Endothelial cell (in vitro differentiated cells): ENCODE measurements around the gene FBXO24. TPM values are rescaled to one million over a fixed set of nuclear protein-coding genes. Genes with fewer than 3 reads are reported as not detected.

ENCODE experiments used
- DNase-seq: peaks from one replicate; pipeline ENCODE4 v3.0.0; 2021; ENCODE audit warnings: low spot score
- H3K27ac Mint-ChIP-seq: one replicate; pipeline ENCODE4 v1.8.0; 2021; ENCODE audit warnings: mixed read lengths, inconsistent platforms; ENCODE audit not compliant: unreplicated experiment
- H3K27me3 Mint-ChIP-seq: one replicate; pipeline ENCODE4 v1.8.0; 2021; ENCODE audit warnings: mild to moderate bottlenecking, moderate library complexity, mixed read lengths, inconsistent platforms; ENCODE audit not compliant: unreplicated experiment
- H3K36me3 Mint-ChIP-seq: one replicate; pipeline ENCODE4 v1.8.0; 2021; ENCODE audit warnings: mild to moderate bottlenecking, low read depth, mixed read lengths, inconsistent platforms; ENCODE audit not compliant: unreplicated experiment
- H3K4me1 Mint-ChIP-seq: one replicate; pipeline ENCODE4 v1.8.0; 2021; ENCODE audit warnings: mild to moderate bottlenecking, mixed read lengths, inconsistent platforms; ENCODE audit not compliant: unreplicated experiment
- H3K4me3 Mint-ChIP-seq: one replicate; pipeline ENCODE4 v1.8.0; 2021; ENCODE audit warnings: mild to moderate bottlenecking, mixed read lengths, inconsistent platforms; ENCODE audit not compliant: unreplicated experiment
- H3K9me3 Mint-ChIP-seq: one replicate; pipeline ENCODE4 v1.8.0; 2021; ENCODE audit warnings: mixed read lengths, inconsistent platforms; ENCODE audit not compliant: unreplicated experiment
- CTCF ChIP-seq: fragments of 200-600 bp; sonication (generic); IDR thresholded peaks from one replicate; pipeline ENCODE4 v1.5.0; 2021; ENCODE audit warnings: antibody characterized with exemption; ENCODE audit not compliant: unreplicated experiment
- total RNA-seq: library from RNA; stranded (reverse); fragmentation: NEBNext Ultra II Directional; extraction: Animal tissue kit (Norgen Biotek cat#: 25700); gene quantifications from one replicate; pipeline ENCODE4 v1.2.1, GENCODE V29; 2021; ENCODE audit not compliant: unreplicated experiment

FBXO24 gene
- total RNA-seq, 1 donor from 2014 or later = 1.3 TPM

GRCh38 chr7:100641860-100642533 lies 55.9 kb downstream of the FBXO24 start:
- no peaks in the 10 kb centered on the region for H3K9me3 Mint-ChIP-seq
- no peak overlapping the region for H3K4me3 Mint-ChIP-seq
- TF ChIP-seq CTCF = no peak
- no peak for DNase-seq
- H3K4me1 Mint-ChIP-seq = no peaks in the 10 kb centered on the region
- H3K27me3 Mint-ChIP-seq = no peaks in the 10 kb centered on the region
- H3K27ac Mint-ChIP-seq = no peak overlapping the region
- no peaks in the 10 kb centered on the region for H3K36me3 Mint-ChIP-seq

- Mint-ChIP-seq H3K4me1 (no peaks in the 10 kb centered on the region), H3K27ac (no peak overlapping the region), H3K4me3 (no peak overlapping the region), H3K36me3 (no peaks in the 10 kb centered on the region), H3K9me3 (no peaks in the 10 kb centered on the region), H3K27me3 (no peaks in the 10 kb centered on the region)
- no peak for DNase-seq
- TF ChIP-seq CTCF = no peak
These were observed 56.4 kb downstream of the FBXO24 start for GRCh38 chr7:100642534-100642907.

- H3K9me3 Mint-ChIP-seq = no peaks in the 10 kb centered on the region
- peaks cover 7% of the 10 kb centered on the region for H3K27me3 Mint-ChIP-seq
- no peaks in the 10 kb centered on the region for H3K4me1 Mint-ChIP-seq
- H3K36me3 Mint-ChIP-seq = no peaks in the 10 kb centered on the region
- TF ChIP-seq CTCF = no peak
- no peak overlapping the region for H3K4me3 Mint-ChIP-seq
- no peak overlapping the region for H3K27ac Mint-ChIP-seq
- no peak for DNase-seq
These were observed 63.9 kb downstream of the FBXO24 start for GRCh38 chr7:100649826-100650565.

Other genes starting within 250 kb of the FBXO24 start
- 40.1 TPM for gene PILRB, start 228.2 kb upstream of the FBXO24 start, total RNA-seq
- gene PILRA, start 212.8 kb upstream of the FBXO24 start, total RNA-seq = 4.2 TPM
- 2.2 TPM for gene ZCWPW1, start 157.6 kb upstream of the FBXO24 start, total RNA-seq
- 30.5 TPM for gene MEPCE, start 156.5 kb upstream of the FBXO24 start, total RNA-seq
- 27.3 TPM for gene PPP1R35, start 149.8 kb upstream of the FBXO24 start, total RNA-seq
- 4.3 TPM for gene SPACDR, start 122.1 kb upstream of the FBXO24 start, total RNA-seq
- gene TSC22D4, start 107.1 kb upstream of the FBXO24 start, total RNA-seq = 94.3 TPM
- 2.2 TPM for gene NYAP1, start 102.4 kb upstream of the FBXO24 start, total RNA-seq
- 48.6 TPM for gene AGFG2, start 47.1 kb upstream of the FBXO24 start, total RNA-seq
- 2.6 TPM for gene SAP25, start 12.4 kb upstream of the FBXO24 start, total RNA-seq
- 89.7 TPM for gene LRCH4, start 199 bp upstream of the FBXO24 start, total RNA-seq
- 4.4 TPM for gene PCOLCE, start 16.0 kb downstream of the FBXO24 start, total RNA-seq
- gene MOSPD3, start 26.2 kb downstream of the FBXO24 start, total RNA-seq = 31.7 TPM
- 1.0 TPM for gene TFR2, start 55.2 kb downstream of the FBXO24 start, total RNA-seq
- not detected for gene ACTL6B, start 70.1 kb downstream of the FBXO24 start, total RNA-seq
- gene GNB2, start 87.4 kb downstream of the FBXO24 start, total RNA-seq = 336 TPM
- gene GIGYF1, start 107.9 kb downstream of the FBXO24 start, total RNA-seq = 70.6 TPM
- gene POP7, start 119.8 kb downstream of the FBXO24 start, total RNA-seq = 30.6 TPM
- gene EPO, start 134.1 kb downstream of the FBXO24 start, total RNA-seq = 0.33 TPM
- gene ZAN, start 147.3 kb downstream of the FBXO24 start, total RNA-seq = 0.05 TPM
- 288 TPM for gene EPHB4, start 241.2 kb downstream of the FBXO24 start, total RNA-seq